Loucy (cell line): ENCODE measurements around the gene C19orf85.

ENCODE experiments used
- CTCF ChIP-seq: fragments of 200-600 bp; sonication (generic); conservative IDR thresholded peaks from 2 replicates; pipeline ENCODE4 v1.5.1; 2014; ENCODE audit warnings: mild to moderate bottlenecking, antibody characterized with exemption, low read length
- EZH2phosphoT487 ChIP-seq: fragments of 200-600 bp; IDR thresholded peaks from 2 replicates; pipeline ENCODE4 v1.6.1; 2018; ENCODE audit warnings: antibody characterized with exemption, mild to moderate bottlenecking, moderate library complexity, borderline replicate concordance

GRCh38 chr19:55440411-55441105 is 24.0 kb downstream of the C19orf85 start:
- TF ChIP-seq CTCF (no peak), EZH2phosphoT487 (no peak)
